Smooth muscle cell (in vitro differentiated cells): ENCODE data around the gene C13orf46. TPM values are rescaled to one million over a fixed set of nuclear protein-coding genes. Genes with fewer than 3 reads are reported as not detected.

Experiments
- DNase-seq: peaks from one replicate; lab custom pipeline; 2025; ENCODE audit not compliant: unreplicated experiment; lab: John Stamatoyannopoulos, UW
- H2AFZ ChIP-seq: fragments of 200-600 bp; sonication (generic); 2 replicates; pipeline ENCODE4 v1.6.0; 2016; ENCODE audit warnings: antibody characterized with exemption, low read depth, mild to moderate bottlenecking
- H3F3A ChIP-seq: fragments of 200-600 bp; sonication (generic); 2 replicates; pipeline ENCODE4 v1.6.0; 2017; ENCODE audit warnings: antibody characterized with exemption, low read depth
- H3K27ac ChIP-seq: fragments of 200-600 bp; sonication (generic); 2 replicates; pipeline ENCODE4 v1.5.1; 2016; ENCODE audit warnings: low read depth, mild to moderate bottlenecking
- H3K27me3 ChIP-seq: fragments of 200-600 bp; sonication (generic); 2 replicates; pipeline ENCODE4 v1.6.1; 2016; ENCODE audit warnings: low read depth, mild to moderate bottlenecking
- H3K36me3 ChIP-seq: fragments of 200-600 bp; sonication (generic); 2 replicates; pipeline ENCODE4 v1.5.1; 2016; ENCODE audit warnings: low read depth
- H3K4me1 ChIP-seq: fragments of 200-600 bp; sonication (generic); 2 replicates; pipeline ENCODE4 v1.5.1; 2016; ENCODE audit warnings: low read depth
- H3K4me2 ChIP-seq: fragments of 200-600 bp; sonication (generic); 2 replicates; pipeline ENCODE4 v1.6.0; 2016; ENCODE audit warnings: mild to moderate bottlenecking
- H3K4me3 ChIP-seq: fragments of 200-600 bp; sonication (generic); 2 replicates; pipeline ENCODE4 v1.5.1; 2016; ENCODE audit warnings: mild to moderate bottlenecking
- H3K79me2 ChIP-seq: fragments of 200-600 bp; sonication (generic); 2 replicates; pipeline ENCODE4 v1.6.0; 2016; ENCODE audit warnings: low read depth, mild to moderate bottlenecking
- H3K9ac ChIP-seq: fragments of 200-600 bp; sonication (generic); 2 replicates; pipeline ENCODE4 v1.6.0; 2016; ENCODE audit warnings: low read depth
- H3K9me3 ChIP-seq: fragments of 200-600 bp; sonication (generic); replicated peaks from 2 replicates; pipeline ENCODE4 v1.5.1; 2016; ENCODE audit warnings: low read depth
- H4K20me1 ChIP-seq: fragments of 200-600 bp; sonication (generic); 2 replicates; pipeline ENCODE4 v1.6.0; 2016; ENCODE audit warnings: low read depth
- WGBS: methylation state at CpG from one replicate; pipeline ENCODE4 v1.1.7; 2016; ENCODE audit warnings: low lambda C conversion rate; 5-methylcytosine and 5-hydroxymethylcytosine counted together
- polyA plus RNA-seq: library from polyadenylated mRNA; unstranded; fragments of >200 nt; fragmentation: Nextera tagmentation; extraction: Ambion mirVana; gene quantifications from 2 replicates; pipeline ENCODE4 v1.2.1, GENCODE V29; 2016
- total RNA-seq: library from RNA; depleted of rRNA; stranded (reverse); fragments of >200 nt; gene quantifications from 2 replicates; pipeline ENCODE4 v1.2.3, GENCODE V29; 2014
- TF ChIP-seq, protein P1 (sequence below): fragments of 200-600 bp; sonication (generic); IDR thresholded peaks from 2 replicates; pipeline ENCODE4 v1.5.1; 2017; ENCODE audit warnings: borderline replicate concordance, mild to moderate bottlenecking, antibody characterized with exemption; ENCODE audit not compliant: insufficient read depth, poor library complexity, severe bottlenecking

Gene C13orf46
- total and polyA plus RNA-seq, 2 experiments from 2014 or later: 0.26 to 5.8 TPM

DNA sequence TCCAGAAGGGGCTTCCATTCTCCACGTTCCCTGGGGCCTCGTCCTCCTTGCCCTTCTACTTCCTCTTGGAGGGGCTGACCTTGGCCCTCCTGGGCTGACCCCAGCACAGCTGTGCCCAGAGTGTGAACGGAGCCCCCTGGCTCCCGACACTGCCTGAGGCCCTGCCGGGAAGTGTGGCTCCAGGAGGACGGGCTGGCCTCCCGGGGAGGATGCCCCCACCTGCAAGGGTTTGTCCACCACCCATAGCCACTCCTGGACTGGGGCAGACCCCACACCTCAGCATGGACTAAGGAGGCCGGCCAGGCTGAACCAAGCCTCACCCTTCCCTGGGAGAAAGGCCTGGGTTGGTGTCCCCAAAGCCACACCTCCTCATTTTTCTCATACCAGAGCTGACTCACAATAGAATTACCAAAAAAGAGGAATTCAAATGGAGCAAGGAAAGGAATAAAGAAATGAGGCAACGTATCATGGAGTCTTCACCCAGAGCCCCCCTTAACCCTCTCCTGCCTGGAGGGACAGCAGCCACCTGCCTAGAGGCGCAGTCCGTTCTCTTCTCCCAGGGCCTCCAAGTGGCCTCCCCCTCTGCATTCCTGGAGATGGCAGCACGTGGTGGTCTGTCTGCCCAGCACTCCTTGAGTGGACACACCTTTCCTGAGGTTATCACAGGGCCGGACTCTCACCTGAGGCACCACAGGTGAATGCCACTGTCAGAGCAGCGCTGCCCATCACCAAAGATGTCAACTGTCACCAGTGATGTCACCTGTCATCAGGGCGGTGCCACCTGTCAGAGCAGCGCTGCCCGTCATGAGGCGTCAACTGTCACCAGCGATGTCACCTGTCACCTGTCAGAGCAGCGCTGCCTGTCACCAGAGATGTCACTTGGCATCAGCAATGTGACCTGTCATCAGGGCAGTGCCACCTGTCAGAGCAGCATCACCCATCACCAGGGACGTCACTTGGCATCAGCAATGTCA, 3.1 kb upstream of the C13orf46 start:
- no peak overlapping the region for H2AFZ ChIP-seq
- peaks cover 17% of the 10 kb centered on the region for H4K20me1 ChIP-seq
- H3K9ac ChIP-seq: no peak overlapping the region
- no peak overlapping the region for H3K4me2 ChIP-seq
- no peak overlapping the region for H3K27ac ChIP-seq
- H3K4me1 ChIP-seq: no peaks in the 10 kb centered on the region
- H3K36me3 ChIP-seq: no peaks in the 10 kb centered on the region
- no peaks in the 10 kb centered on the region for H3F3A ChIP-seq
- no peaks in the 10 kb centered on the region for H3K27me3 ChIP-seq
- H3K4me3 ChIP-seq: no peak overlapping the region
- TF ChIP-seq, protein P1, sequence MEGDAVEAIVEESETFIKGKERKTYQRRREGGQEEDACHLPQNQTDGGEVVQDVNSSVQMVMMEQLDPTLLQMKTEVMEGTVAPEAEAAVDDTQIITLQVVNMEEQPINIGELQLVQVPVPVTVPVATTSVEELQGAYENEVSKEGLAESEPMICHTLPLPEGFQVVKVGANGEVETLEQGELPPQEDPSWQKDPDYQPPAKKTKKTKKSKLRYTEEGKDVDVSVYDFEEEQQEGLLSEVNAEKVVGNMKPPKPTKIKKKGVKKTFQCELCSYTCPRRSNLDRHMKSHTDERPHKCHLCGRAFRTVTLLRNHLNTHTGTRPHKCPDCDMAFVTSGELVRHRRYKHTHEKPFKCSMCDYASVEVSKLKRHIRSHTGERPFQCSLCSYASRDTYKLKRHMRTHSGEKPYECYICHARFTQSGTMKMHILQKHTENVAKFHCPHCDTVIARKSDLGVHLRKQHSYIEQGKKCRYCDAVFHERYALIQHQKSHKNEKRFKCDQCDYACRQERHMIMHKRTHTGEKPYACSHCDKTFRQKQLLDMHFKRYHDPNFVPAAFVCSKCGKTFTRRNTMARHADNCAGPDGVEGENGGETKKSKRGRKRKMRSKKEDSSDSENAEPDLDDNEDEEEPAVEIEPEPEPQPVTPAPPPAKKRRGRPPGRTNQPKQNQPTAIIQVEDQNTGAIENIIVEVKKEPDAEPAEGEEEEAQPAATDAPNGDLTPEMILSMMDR: no peak
- 87% methylated on average over 21 of the region's 21 CpGs for WGBS
- H3K9me3 ChIP-seq: no peaks in the 10 kb centered on the region
- DNase-seq: no peak
- H3K79me2 ChIP-seq: no peaks in the 10 kb centered on the region

GRCh38 chr13:113975416-113975815, 1.5 kb upstream of the C13orf46 start:
- WGBS: 96% methylated on average over 15 of the region's 15 CpGs
- TF ChIP-seq, protein P1: no peak
- H3F3A ChIP-seq: no peaks in the 10 kb centered on the region
- no peak overlapping the region for H3K9ac ChIP-seq
- H3K27ac ChIP-seq: no peak overlapping the region
- H3K79me2 ChIP-seq: no peaks in the 10 kb centered on the region
- no peak overlapping the region for H3K4me2 ChIP-seq
- H3K4me1 ChIP-seq: no peaks in the 10 kb centered on the region
- H2AFZ ChIP-seq: no peak overlapping the region
- no peaks in the 10 kb centered on the region for H3K36me3 ChIP-seq
- H4K20me1 ChIP-seq: peaks cover 14% of the 10 kb centered on the region
- H3K4me3 ChIP-seq: no peak overlapping the region
- no peaks in the 10 kb centered on the region for H3K9me3 ChIP-seq
- H3K27me3 ChIP-seq: no peaks in the 10 kb centered on the region
- no peak for DNase-seq

- no peak overlapping the region for H3K4me2 ChIP-seq
- no peak for DNase-seq
- H3K79me2 ChIP-seq: no peaks in the 10 kb centered on the region
- H2AFZ ChIP-seq: no peak overlapping the region
- H3K27me3 ChIP-seq: no peaks in the 10 kb centered on the region
- TF ChIP-seq, protein P1: no peak
- no peak overlapping the region for H3K9ac ChIP-seq
- 97% methylated on average over 40 of the region's 56 CpGs for WGBS
- no peak overlapping the region for H3K4me3 ChIP-seq
- no peaks in the 10 kb centered on the region for H3K9me3 ChIP-seq
- H4K20me1 ChIP-seq: peaks cover 14% of the 10 kb centered on the region
- H3K4me1 ChIP-seq: no peaks in the 10 kb centered on the region
- no peaks in the 10 kb centered on the region for H3F3A ChIP-seq
- H3K36me3 ChIP-seq: no peaks in the 10 kb centered on the region
- H3K27ac ChIP-seq: no peak overlapping the region
Observed at GRCh38 chr13:113974304-113975281, 717 bp upstream of the C13orf46 start.
